Liver (tissue), 3 donors: ENCODE data around the gene INTS4.

Experiments
- ATF3 ChIP-seq: IDR thresholded peaks from 2 replicates; pipeline ENCODE4 v1.6.1; 2016; ENCODE audit warnings: antibody characterized with exemption
- FOXA1 ChIP-seq: IDR thresholded peaks from 2 replicates; pipeline ENCODE4 v1.6.1; 2016; ENCODE audit warnings: antibody characterized with exemption
- RAD21 ChIP-seq, 2 donors: IDR thresholded peaks; 2 replicates each; pipeline ENCODE4 v1.6.1; 2016; ENCODE audit warnings: antibody characterized with exemption in 2 of 2, mild to moderate bottlenecking in 2 of 2
- TAF1 ChIP-seq: conservative IDR thresholded peaks from 2 replicates; pipeline ENCODE4 v1.6.1; 2016; ENCODE audit warnings: antibody characterized with exemption, mild to moderate bottlenecking
- YY1 ChIP-seq: IDR thresholded peaks from 2 replicates; pipeline ENCODE4 v1.6.1; 2016; ENCODE audit warnings: antibody characterized with exemption, mild to moderate bottlenecking
- TF ChIP-seq, protein P1 (sequence below): fragments of 150-350 bp; IDR thresholded peaks from 2 replicates; pipeline ENCODE4 v1.5.1; 2017; ENCODE audit warnings: improper control_type of control experiment, low read depth, low read length; ENCODE audit not compliant: missing input control
- TF ChIP-seq, protein P2 (sequence below): IDR thresholded peaks from 2 replicates; pipeline ENCODE4 v1.6.1; 2016; ENCODE audit warnings: antibody characterized with exemption, mild to moderate bottlenecking
- TF ChIP-seq, protein P3 (sequence below): IDR thresholded peaks from 2 replicates; pipeline ENCODE4 v1.6.1; 2016; ENCODE audit warnings: antibody characterized with exemption
- TF ChIP-seq, protein P4 (sequence below): IDR thresholded peaks from 2 replicates; pipeline ENCODE4 v1.6.1; 2016; ENCODE audit warnings: antibody characterized with exemption
- donor health status: healthy.
- donor health status: healthy.

- TF ChIP-seq, protein P1, sequence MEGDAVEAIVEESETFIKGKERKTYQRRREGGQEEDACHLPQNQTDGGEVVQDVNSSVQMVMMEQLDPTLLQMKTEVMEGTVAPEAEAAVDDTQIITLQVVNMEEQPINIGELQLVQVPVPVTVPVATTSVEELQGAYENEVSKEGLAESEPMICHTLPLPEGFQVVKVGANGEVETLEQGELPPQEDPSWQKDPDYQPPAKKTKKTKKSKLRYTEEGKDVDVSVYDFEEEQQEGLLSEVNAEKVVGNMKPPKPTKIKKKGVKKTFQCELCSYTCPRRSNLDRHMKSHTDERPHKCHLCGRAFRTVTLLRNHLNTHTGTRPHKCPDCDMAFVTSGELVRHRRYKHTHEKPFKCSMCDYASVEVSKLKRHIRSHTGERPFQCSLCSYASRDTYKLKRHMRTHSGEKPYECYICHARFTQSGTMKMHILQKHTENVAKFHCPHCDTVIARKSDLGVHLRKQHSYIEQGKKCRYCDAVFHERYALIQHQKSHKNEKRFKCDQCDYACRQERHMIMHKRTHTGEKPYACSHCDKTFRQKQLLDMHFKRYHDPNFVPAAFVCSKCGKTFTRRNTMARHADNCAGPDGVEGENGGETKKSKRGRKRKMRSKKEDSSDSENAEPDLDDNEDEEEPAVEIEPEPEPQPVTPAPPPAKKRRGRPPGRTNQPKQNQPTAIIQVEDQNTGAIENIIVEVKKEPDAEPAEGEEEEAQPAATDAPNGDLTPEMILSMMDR = no peak
- TF ChIP-seq ATF3 = no peak
- TF ChIP-seq, protein P2, sequence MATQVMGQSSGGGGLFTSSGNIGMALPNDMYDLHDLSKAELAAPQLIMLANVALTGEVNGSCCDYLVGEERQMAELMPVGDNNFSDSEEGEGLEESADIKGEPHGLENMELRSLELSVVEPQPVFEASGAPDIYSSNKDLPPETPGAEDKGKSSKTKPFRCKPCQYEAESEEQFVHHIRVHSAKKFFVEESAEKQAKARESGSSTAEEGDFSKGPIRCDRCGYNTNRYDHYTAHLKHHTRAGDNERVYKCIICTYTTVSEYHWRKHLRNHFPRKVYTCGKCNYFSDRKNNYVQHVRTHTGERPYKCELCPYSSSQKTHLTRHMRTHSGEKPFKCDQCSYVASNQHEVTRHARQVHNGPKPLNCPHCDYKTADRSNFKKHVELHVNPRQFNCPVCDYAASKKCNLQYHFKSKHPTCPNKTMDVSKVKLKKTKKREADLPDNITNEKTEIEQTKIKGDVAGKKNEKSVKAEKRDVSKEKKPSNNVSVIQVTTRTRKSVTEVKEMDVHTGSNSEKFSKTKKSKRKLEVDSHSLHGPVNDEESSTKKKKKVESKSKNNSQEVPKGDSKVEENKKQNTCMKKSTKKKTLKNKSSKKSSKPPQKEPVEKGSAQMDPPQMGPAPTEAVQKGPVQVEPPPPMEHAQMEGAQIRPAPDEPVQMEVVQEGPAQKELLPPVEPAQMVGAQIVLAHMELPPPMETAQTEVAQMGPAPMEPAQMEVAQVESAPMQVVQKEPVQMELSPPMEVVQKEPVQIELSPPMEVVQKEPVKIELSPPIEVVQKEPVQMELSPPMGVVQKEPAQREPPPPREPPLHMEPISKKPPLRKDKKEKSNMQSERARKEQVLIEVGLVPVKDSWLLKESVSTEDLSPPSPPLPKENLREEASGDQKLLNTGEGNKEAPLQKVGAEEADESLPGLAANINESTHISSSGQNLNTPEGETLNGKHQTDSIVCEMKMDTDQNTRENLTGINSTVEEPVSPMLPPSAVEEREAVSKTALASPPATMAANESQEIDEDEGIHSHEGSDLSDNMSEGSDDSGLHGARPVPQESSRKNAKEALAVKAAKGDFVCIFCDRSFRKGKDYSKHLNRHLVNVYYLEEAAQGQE = no peak
- TF ChIP-seq TAF1 = no peak
- TF ChIP-seq RAD21 (IDR thresholded peaks at IDR 0.05) = no peak
- TF ChIP-seq, protein P3, sequence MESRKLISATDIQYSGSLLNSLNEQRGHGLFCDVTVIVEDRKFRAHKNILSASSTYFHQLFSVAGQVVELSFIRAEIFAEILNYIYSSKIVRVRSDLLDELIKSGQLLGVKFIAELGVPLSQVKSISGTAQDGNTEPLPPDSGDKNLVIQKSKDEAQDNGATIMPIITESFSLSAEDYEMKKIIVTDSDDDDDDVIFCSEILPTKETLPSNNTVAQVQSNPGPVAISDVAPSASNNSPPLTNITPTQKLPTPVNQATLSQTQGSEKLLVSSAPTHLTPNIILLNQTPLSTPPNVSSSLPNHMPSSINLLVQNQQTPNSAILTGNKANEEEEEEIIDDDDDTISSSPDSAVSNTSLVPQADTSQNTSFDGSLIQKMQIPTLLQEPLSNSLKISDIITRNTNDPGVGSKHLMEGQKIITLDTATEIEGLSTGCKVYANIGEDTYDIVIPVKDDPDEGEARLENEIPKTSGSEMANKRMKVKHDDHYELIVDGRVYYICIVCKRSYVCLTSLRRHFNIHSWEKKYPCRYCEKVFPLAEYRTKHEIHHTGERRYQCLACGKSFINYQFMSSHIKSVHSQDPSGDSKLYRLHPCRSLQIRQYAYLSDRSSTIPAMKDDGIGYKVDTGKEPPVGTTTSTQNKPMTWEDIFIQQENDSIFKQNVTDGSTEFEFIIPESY = no peak
- TF ChIP-seq YY1 = no peak
- no peak for TF ChIP-seq FOXA1
- TF ChIP-seq, protein P4, sequence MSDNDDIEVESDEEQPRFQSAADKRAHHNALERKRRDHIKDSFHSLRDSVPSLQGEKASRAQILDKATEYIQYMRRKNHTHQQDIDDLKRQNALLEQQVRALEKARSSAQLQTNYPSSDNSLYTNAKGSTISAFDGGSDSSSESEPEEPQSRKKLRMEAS = no peak
Observed at GRCh38 chr11:77865805-77866204, 128.7 kb downstream of the INTS4 start.
